ENCODE measurements around the gene CCDC88C.

The CCDC88C gene

GRCh38 chr14:91396959-91397815 lies 20.4 kb downstream of the CCDC88C start:
- peak; percentile 82 for DNase-seq

GRCh38 chr14:91396013-91396660 lies 21.5 kb downstream of the CCDC88C start:
- peak; percentile 96 for DNase-seq

GRCh38 chr14:91395466-91395865 lies 22.2 kb downstream of the CCDC88C start:
- no peak for DNase-seq

- no peak for DNase-seq
Observed at GRCh38 chr14:91394105-91395081, 23.2 kb downstream of the CCDC88C start.

- no peak for DNase-seq
Observed at GRCh38 chr14:91392623-91393303, 24.9 kb downstream of the CCDC88C start.

GRCh38 chr14:91390165-91390778 lies 27.3 kb downstream of the CCDC88C start:
- peak; percentile 97 for DNase-seq

GRCh38 chr14:91389150-91389549 lies 28.5 kb downstream of the CCDC88C start:
- no peak for DNase-seq

GRCh38 chr14:91388551-91388975 lies 29.1 kb downstream of the CCDC88C start:
- no peak for DNase-seq

- no peak for DNase-seq
Observed at GRCh38 chr14:91387951-91388381, 29.7 kb downstream of the CCDC88C start.

- DNase-seq = peak; percentile 95
Observed at GRCh38 chr14:91387169-91387835, 30.3 kb downstream of the CCDC88C start.

- DNase-seq = no peak
Observed at GRCh38 chr14:91385697-91386096, 31.9 kb downstream of the CCDC88C start.

- no peak for DNase-seq
Observed at GRCh38 chr14:91385224-91385623, 32.4 kb downstream of the CCDC88C start.

GRCh38 chr14:91383439-91383838 lies 34.2 kb downstream of the CCDC88C start:
- DNase-seq = peak; percentile 73

- DNase-seq = no peak
Observed at GRCh38 chr14:91381801-91382670, 35.6 kb downstream of the CCDC88C start.

- peak; percentile 99 for DNase-seq
Observed at GRCh38 chr14:91380610-91381371, 36.8 kb downstream of the CCDC88C start.

GRCh38 chr14:91380123-91380522 lies 37.5 kb downstream of the CCDC88C start:
- DNase-seq = no peak

- no peak for DNase-seq
Observed at GRCh38 chr14:91379579-91379932, 38.1 kb downstream of the CCDC88C start.

GRCh38 chr14:91378930-91379578 lies 38.6 kb downstream of the CCDC88C start:
- no peak for DNase-seq

Measured in DMS79 treated with DMSO at 0.1 percent for 48 hours (cell line).